ENCODE data around the gene KCNH6.

Gene KCNH6

GRCh38 chr17:63515426-63515825 is 7.7 kb upstream of the KCNH6 start:
- no peak for TF ChIP-seq TCF4 (CRISPR knock-in tag; IDR thresholded peaks at IDR 0.05; ENCODE audit: borderline replicate concordance)
- TF ChIP-seq TOX (CRISPR knock-in tag; IDR thresholded peaks at IDR 0.05; ENCODE audit: borderline replicate concordance): no peak
- TF ChIP-seq ZFP3 (CRISPR knock-in tag; IDR thresholded peaks at IDR 0.05): no peak
- no peak for TF ChIP-seq OSR1 (CRISPR knock-in tag; IDR thresholded peaks at IDR 0.05)
- TF ChIP-seq, protein P1, sequence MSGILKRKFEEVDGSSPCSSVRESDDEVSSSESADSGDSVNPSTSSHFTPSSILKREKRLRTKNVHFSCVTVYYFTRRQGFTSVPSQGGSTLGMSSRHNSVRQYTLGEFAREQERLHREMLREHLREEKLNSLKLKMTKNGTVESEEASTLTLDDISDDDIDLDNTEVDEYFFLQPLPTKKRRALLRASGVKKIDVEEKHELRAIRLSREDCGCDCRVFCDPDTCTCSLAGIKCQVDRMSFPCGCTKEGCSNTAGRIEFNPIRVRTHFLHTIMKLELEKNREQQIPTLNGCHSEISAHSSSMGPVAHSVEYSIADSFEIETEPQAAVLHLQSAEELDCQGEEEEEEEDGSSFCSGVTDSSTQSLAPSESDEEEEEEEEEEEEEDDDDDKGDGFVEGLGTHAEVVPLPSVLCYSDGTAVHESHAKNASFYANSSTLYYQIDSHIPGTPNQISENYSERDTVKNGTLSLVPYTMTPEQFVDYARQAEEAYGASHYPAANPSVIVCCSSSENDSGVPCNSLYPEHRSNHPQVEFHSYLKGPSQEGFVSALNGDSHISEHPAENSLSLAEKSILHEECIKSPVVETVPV (CRISPR knock-in tag; IDR thresholded peaks at IDR 0.05): no peak
- no peak for TF ChIP-seq PPARA (CRISPR knock-in tag; IDR thresholded peaks at IDR 0.05; ENCODE audit: borderline replicate concordance)
- no peak for ATAC-seq

GRCh38 chr17:63516910-63517824 is 6.0 kb upstream of the KCNH6 start:
- TF ChIP-seq ZNF8 (CRISPR knock-in tag; IDR thresholded peaks at IDR 0.05): no peak
- no peak for TF ChIP-seq CREB5 (CRISPR knock-in tag; IDR thresholded peaks at IDR 0.05; ENCODE audit: low read depth)
- no peak for TF ChIP-seq GLIS3 (CRISPR knock-in tag; IDR thresholded peaks at IDR 0.05)
- no peak for TF ChIP-seq TSHZ2 (CRISPR knock-in tag; IDR thresholded peaks at IDR 0.05)
- no peak for TF ChIP-seq ZFP30 (CRISPR knock-in tag; IDR thresholded peaks at IDR 0.05)
- TF ChIP-seq, protein P1 (CRISPR knock-in tag; IDR thresholded peaks at IDR 0.05): no peak
- TF ChIP-seq TCF4 (CRISPR knock-in tag; IDR thresholded peaks at IDR 0.05; ENCODE audit: borderline replicate concordance): no peak
- no peak for TF ChIP-seq ARNTL (CRISPR knock-in tag; IDR thresholded peaks at IDR 0.05; ENCODE audit: borderline replicate concordance, low read depth)
- TF ChIP-seq PATZ1 (CRISPR knock-in tag; IDR thresholded peaks at IDR 0.05; ENCODE audit: borderline replicate concordance): no peak
- TF ChIP-seq BACH2 (CRISPR knock-in tag; IDR thresholded peaks at IDR 0.05; ENCODE audit: borderline replicate concordance): no peak
- no peak for TF ChIP-seq ESRRG (CRISPR knock-in tag; IDR thresholded peaks at IDR 0.05)
- TF ChIP-seq TOX (CRISPR knock-in tag; IDR thresholded peaks at IDR 0.05; ENCODE audit: borderline replicate concordance): no peak
- TF ChIP-seq ISL1 (CRISPR knock-in tag; IDR thresholded peaks at IDR 0.05): no peak
- TF ChIP-seq ZNF70 (CRISPR knock-in tag; IDR thresholded peaks at IDR 0.05): no peak
- TF ChIP-seq PPARA (CRISPR knock-in tag; IDR thresholded peaks at IDR 0.05; ENCODE audit: borderline replicate concordance): no peak
- no peak for TF ChIP-seq ZFP3 (CRISPR knock-in tag; IDR thresholded peaks at IDR 0.05)
- no peak for TF ChIP-seq CSDC2 (CRISPR knock-in tag; IDR thresholded peaks at IDR 0.05)
- TF ChIP-seq ZNF565 (CRISPR knock-in tag; conservative IDR thresholded peaks at IDR 0.05; ENCODE audit: low read depth): no peak
- no peak; the same call in 2 of the 3 replicates for ATAC-seq

Measured in SK-N-SH treated with all-trans-retinoic acid at 6 μM for 48 hours (cell line).